Panc1 (cell line): ENCODE results near the gene ZNF90. TPM values are rescaled to one million over a fixed set of nuclear protein-coding genes. Genes with fewer than 3 reads are reported as not detected.

Source experiments
- ATAC-seq: fragments of 200-7000 bp; cut with Tn5 transposase; 2 replicates; pipeline ENCODE4 v1.9.1; 2020; ENCODE audit warnings: mild to moderate bottlenecking, moderate library complexity
- BruUV-seq: library from RNA; stranded (reverse); fragments of 400-500 nt; replicated peaks from 2 replicates; lab custom pipeline; 2021; lab: Mats Ljungman, UMichigan
- CTCF ChIA-PET: fragments of 300-600 bp; sonication (Branson Sonifier 250); formaldehyde crosslinking; loops from one replicate; lab custom pipeline; 2022; ENCODE audit warnings: antibody characterized with exemption; lab: Charles Lee
- POLR2A ChIA-PET: fragments of 300-600 bp; sonication (Branson Sonifier 250); formaldehyde crosslinking; loops from one replicate; lab custom pipeline; 2022; ENCODE audit warnings: antibody characterized with exemption; lab: Charles Lee
- DNase-seq: peaks from one replicate; pipeline ENCODE4 v3.0.0-alpha.2; 2010; ENCODE audit warnings: low read depth, low spot score
- H3K27ac ChIP-seq: 2 replicates; pipeline ENCODE4 v1.5.1; 2011; ENCODE audit warnings: mild to moderate bottlenecking, low read length, inconsistent platforms
- H3K27me3 ChIP-seq: fragments of 200-500 bp; sonication (Bioruptor generic); 2 replicates; pipeline ENCODE4 v1.6.0; 2014; ENCODE audit warnings: low read length, inconsistent platforms; ENCODE audit not compliant: control insufficient read depth, insufficient read depth
- H3K36me3 ChIP-seq: fragments of 200-500 bp; sonication (Bioruptor generic); 2 replicates; pipeline ENCODE4 v1.5.1; 2014; ENCODE audit warnings: inconsistent platforms, mild to moderate bottlenecking, low read length, moderate library complexity; ENCODE audit not compliant: control insufficient read depth, insufficient read depth
- H3K4me1 ChIP-seq: 2 replicates; pipeline ENCODE4 v1.5.1; 2011; ENCODE audit warnings: inconsistent platforms, mild to moderate bottlenecking, low read length, moderate library complexity; ENCODE audit not compliant: control insufficient read depth, insufficient read depth
- H3K4me3 ChIP-seq, 2 experiments: 2 replicates each; pipeline ENCODE4 v1.5.1; 2011 to 2012; ENCODE audit warnings: low read depth in 2 of 2, low read length in 2 of 2, mild to moderate bottlenecking in 2 of 2, inconsistent platforms in 1 of 2, moderate library complexity in 1 of 2
- H3K9me3 ChIP-seq: fragments of 200-500 bp; sonication (Bioruptor generic); 2 replicates; pipeline ENCODE4 v1.5.1; 2014; ENCODE audit warnings: low read depth, mild to moderate bottlenecking, inconsistent platforms, low read length, moderate library complexity; ENCODE audit not compliant: control insufficient read depth, insufficient read depth
- CTCF ChIP-seq: fragments of 450-650 bp; IDR thresholded peaks from 2 replicates; pipeline ENCODE4 v1.5.1; 2017; ENCODE audit warnings: mild to moderate bottlenecking
- POLR2AphosphoS5 ChIP-seq: IDR thresholded peaks from 2 replicates; pipeline ENCODE4 v1.6.1; 2012; ENCODE audit warnings: mild to moderate bottlenecking, low read depth, low read length, moderate library complexity
- REST ChIP-seq, 2 experiments: IDR thresholded peaks; 2 replicates each; pipeline ENCODE4 v1.6.1; 2011 to 2012; ENCODE audit warnings: low read depth in 2 of 2, control low read depth in 1 of 2, low read length in 1 of 2, mild to moderate bottlenecking in 1 of 2, moderate library complexity in 1 of 2; ENCODE audit not compliant: insufficient read depth in 1 of 2
- SIN3A ChIP-seq: IDR thresholded peaks from 2 replicates; pipeline ENCODE4 v1.6.1; 2012; ENCODE audit warnings: low read depth, mild to moderate bottlenecking, low read length, moderate library complexity, borderline replicate concordance; ENCODE audit not compliant: insufficient read depth
- TCF7L2 ChIP-seq: IDR thresholded peaks from 2 replicates; pipeline ENCODE4 v1.6.1; 2011; ENCODE audit warnings: mild to moderate bottlenecking, low read depth, low read length, inconsistent platforms
- in situ Hi-C: cut with HindIII; loops from 2 replicates; pipeline ENCODE4 v1.10.0; 2016; ENCODE audit warnings: low sequenced_read_pairs, low pct_unique_long_range_greater_than_20kb
- intact Hi-C: fragments of 100-400 bp; cut with micrococcal nuclease; formaldehyde crosslinking; loops from one replicate; pipeline ENCODE4 v1.10.0; 2022; ENCODE audit not compliant: unreplicated experiment
- total RNA-seq: library from RNA; stranded (reverse); gene quantifications from one replicate; pipeline ENCODE4 v1.2.1, GENCODE V29; 2021; ENCODE audit not compliant: unreplicated experiment

The ZNF90 gene
- total RNA-seq, 1 experiment from 2014 or later = 7.5 TPM

- intact Hi-C loops = no loop called here
- in situ Hi-C loops = no loop called here
- Histone ChIP-seq H3K27me3 (no peaks in the 10 kb centered on the region), H3K36me3 (no peaks in the 10 kb centered on the region), H3K4me1 (no peaks in the 10 kb centered on the region), H3K9me3 (no peaks in the 10 kb centered on the region), H3K4me3 (no peak overlapping the region), H3K27ac (no peak overlapping the region)
- ATAC-seq = no peak
- ChIA-PET POLR2A (interaction anchor here (0.5 kb wide), 1 partner anchor 148 kb away, joined by 6 read pairs; no protein-coding TSS in a partner anchor), CTCF (no interaction called here)
- TF ChIP-seq POLR2AphosphoS5 = no peak
- no peak for TF ChIP-seq SIN3A
- no peak for TF ChIP-seq REST (IDR thresholded peaks at IDR 0.05; ENCODE audit: insufficient read depth in 1 of 2, low read depth in 2 of 2, low read length in 1 of 2)
- TF ChIP-seq CTCF = no peak
- TF ChIP-seq TCF7L2 = no peak
- BruUV-seq = no TSS peak
- DNase-seq = no peak
These were observed 7.1 kb upstream of the ZNF90 start for GRCh38 chr19:20070691-20071090.

GRCh38 chr19:20072936-20073335 lies 4.9 kb upstream of the ZNF90 start:
- intact Hi-C loops (no loop called here), in situ Hi-C loops (no loop called here)
- Histone ChIP-seq H3K4me3 (no peak overlapping the region), H3K4me1 (no peaks in the 10 kb centered on the region), H3K9me3 (no peaks in the 10 kb centered on the region), H3K27ac (no peak overlapping the region), H3K27me3 (no peaks in the 10 kb centered on the region), H3K36me3 (no peaks in the 10 kb centered on the region)
- CTCF ChIA-PET = no interaction called here
- no peak for ATAC-seq
- no TSS peak for BruUV-seq
- no peak for DNase-seq
- TF ChIP-seq SIN3A (no peak), TCF7L2 (no peak), CTCF (no peak), POLR2AphosphoS5 (no peak), REST (IDR thresholded peaks at IDR 0.05; ENCODE audit: insufficient read depth in 1 of 2, low read depth in 2 of 2, low read length in 1 of 2) (no peak)
- POLR2A ChIA-PET = no interaction called here
